DOHH2 (cell line): Measurements from ENCODE around the gene WDR7.

ENCODE experiments used
- H3F3A ChIP-seq: fragments of 200-600 bp; sonication (generic), shearing (Covaris generic); 2 replicates; pipeline ENCODE4 v1.6.0; 2016; ENCODE audit warnings: antibody characterized with exemption, mild to moderate bottlenecking; ENCODE audit not compliant: control insufficient read depth, insufficient read depth
- H3K27ac ChIP-seq: fragments of 200-600 bp; sonication (generic); 2 replicates; pipeline ENCODE4 v1.5.1; 2014; ENCODE audit warnings: low read depth, mild to moderate bottlenecking, low read length, moderate library complexity
- H3K27me3 ChIP-seq: fragments of 200-600 bp; sonication (generic); 2 replicates; pipeline ENCODE4 v1.6.1; 2014; ENCODE audit warnings: mild to moderate bottlenecking, low read length, mixed read lengths; ENCODE audit not compliant: control insufficient read depth
- H3K36me3 ChIP-seq: fragments of 200-600 bp; sonication (generic); 2 replicates; pipeline ENCODE4 v1.6.1; 2014; ENCODE audit warnings: mild to moderate bottlenecking, low read length, moderate library complexity, mixed read lengths; ENCODE audit not compliant: control insufficient read depth
- H3K4me1 ChIP-seq: fragments of 200-600 bp; sonication (generic); 2 replicates; pipeline ENCODE4 v1.6.1; 2014; ENCODE audit warnings: mild to moderate bottlenecking, low read length, mixed read lengths; ENCODE audit not compliant: control insufficient read depth
- H3K4me2 ChIP-seq: fragments of 200-600 bp; sonication (generic); 2 replicates; pipeline ENCODE4 v1.6.0; 2014; ENCODE audit warnings: mild to moderate bottlenecking, low read length, moderate library complexity
- H3K4me3 ChIP-seq: fragments of 200-600 bp; sonication (generic); 2 replicates; pipeline ENCODE4 v1.5.1; 2014; ENCODE audit warnings: mild to moderate bottlenecking, low read length, mixed read lengths
- H3K79me2 ChIP-seq: fragments of 200-600 bp; sonication (generic); 2 replicates; pipeline ENCODE4 v1.6.1; 2014; ENCODE audit warnings: mild to moderate bottlenecking, low read length, mixed read lengths; ENCODE audit not compliant: control insufficient read depth
- H3K9me2 ChIP-seq: fragments of 200-600 bp; sonication (generic); replicated peaks from 2 replicates; pipeline ENCODE4 v1.6.1; 2014; ENCODE audit warnings: mild to moderate bottlenecking, low read length, mixed read lengths; ENCODE audit not compliant: control insufficient read depth
- H3K9me3 ChIP-seq: fragments of 200-600 bp; sonication (generic); 2 replicates; pipeline ENCODE4 v1.6.1; 2014; ENCODE audit warnings: antibody characterized with exemption, low read length, mixed read lengths; ENCODE audit not compliant: control insufficient read depth, insufficient read depth
- H4K20me1 ChIP-seq: fragments of 200-600 bp; sonication (generic); 2 replicates; pipeline ENCODE4 v1.6.0; 2014; ENCODE audit warnings: low read depth, mild to moderate bottlenecking, antibody characterized with exemption, low read length, moderate library complexity; ENCODE audit not compliant: control insufficient read depth, insufficient read depth
- EZH2phosphoT487 ChIP-seq: fragments of 200-600 bp; sonication (generic); IDR thresholded peaks from 2 replicates; pipeline ENCODE4 v1.6.1; 2017; ENCODE audit warnings: borderline replicate concordance, mild to moderate bottlenecking, antibody characterized with exemption, low read length, moderate library complexity, mixed read lengths
- TF ChIP-seq, protein P1 (sequence below): fragments of 200-600 bp; sonication (generic); IDR thresholded peaks from one replicate; pipeline ENCODE4 v1.5.1; 2014; ENCODE audit warnings: antibody characterized with exemption, mild to moderate bottlenecking, low read depth, low read length; ENCODE audit not compliant: poor library complexity, severe bottlenecking

Gene WDR7

DNA sequence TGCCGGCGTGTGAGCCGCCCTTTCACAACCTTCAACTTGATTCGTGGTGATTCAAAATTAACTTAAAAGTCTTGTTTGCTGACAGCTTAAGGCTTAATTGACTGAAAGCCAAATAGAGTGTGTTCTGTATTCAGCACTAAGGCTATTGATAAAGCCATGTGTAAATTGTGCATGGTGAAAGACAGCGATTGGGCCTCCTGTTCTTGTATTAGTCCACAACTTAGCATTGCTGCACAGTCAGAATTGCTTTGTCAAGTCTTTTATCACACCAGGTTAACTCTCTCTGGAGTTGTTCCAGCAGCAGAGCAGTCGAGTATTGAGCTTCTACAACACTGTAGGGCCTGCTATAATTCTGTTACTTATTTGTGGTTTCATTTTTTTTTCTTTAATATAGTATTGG, 210.1 kb downstream of the WDR7 start:
- Histone ChIP-seq H3K4me3 (no peak overlapping the region), H3K4me2 (no peak overlapping the region), H3K9me3 (no peaks in the 10 kb centered on the region), H3K79me2 (no peaks in the 10 kb centered on the region), H3F3A (no peaks in the 10 kb centered on the region), H3K9me2 (no peaks in the 10 kb centered on the region), H3K27ac (no peak overlapping the region), H3K4me1 (no peaks in the 10 kb centered on the region), H3K36me3 (no peaks in the 10 kb centered on the region), H4K20me1 (no peaks in the 10 kb centered on the region), H3K27me3 (0 out of 2 replicates have a peak, but pooled peaks cover 2% of the 10 kb centered on the region)
- no peak for TF ChIP-seq EZH2phosphoT487
- TF ChIP-seq, protein P1, sequence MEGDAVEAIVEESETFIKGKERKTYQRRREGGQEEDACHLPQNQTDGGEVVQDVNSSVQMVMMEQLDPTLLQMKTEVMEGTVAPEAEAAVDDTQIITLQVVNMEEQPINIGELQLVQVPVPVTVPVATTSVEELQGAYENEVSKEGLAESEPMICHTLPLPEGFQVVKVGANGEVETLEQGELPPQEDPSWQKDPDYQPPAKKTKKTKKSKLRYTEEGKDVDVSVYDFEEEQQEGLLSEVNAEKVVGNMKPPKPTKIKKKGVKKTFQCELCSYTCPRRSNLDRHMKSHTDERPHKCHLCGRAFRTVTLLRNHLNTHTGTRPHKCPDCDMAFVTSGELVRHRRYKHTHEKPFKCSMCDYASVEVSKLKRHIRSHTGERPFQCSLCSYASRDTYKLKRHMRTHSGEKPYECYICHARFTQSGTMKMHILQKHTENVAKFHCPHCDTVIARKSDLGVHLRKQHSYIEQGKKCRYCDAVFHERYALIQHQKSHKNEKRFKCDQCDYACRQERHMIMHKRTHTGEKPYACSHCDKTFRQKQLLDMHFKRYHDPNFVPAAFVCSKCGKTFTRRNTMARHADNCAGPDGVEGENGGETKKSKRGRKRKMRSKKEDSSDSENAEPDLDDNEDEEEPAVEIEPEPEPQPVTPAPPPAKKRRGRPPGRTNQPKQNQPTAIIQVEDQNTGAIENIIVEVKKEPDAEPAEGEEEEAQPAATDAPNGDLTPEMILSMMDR, result no peak

- H3K27me3 ChIP-seq, result 0 out of 2 replicates have a peak, but pooled peaks cover 2% of the 10 kb centered on the region
- TF ChIP-seq EZH2phosphoT487, result no peak
- TF ChIP-seq, protein P1, result peak; percentile 88
- no peak overlapping the region for H3K27ac ChIP-seq
- no peaks in the 10 kb centered on the region for H3K9me3 ChIP-seq
- no peaks in the 10 kb centered on the region for H4K20me1 ChIP-seq
- H3K79me2 ChIP-seq, result no peaks in the 10 kb centered on the region
- H3K4me1 ChIP-seq, result peaks cover 4% of the 10 kb centered on the region; the same call in 1 of the 2 replicates
- no peak overlapping the region for H3K4me3 ChIP-seq
- H3F3A ChIP-seq, result no peaks in the 10 kb centered on the region
- H3K4me2 ChIP-seq, result no peak overlapping the region
- no peaks in the 10 kb centered on the region for H3K9me2 ChIP-seq
- no peaks in the 10 kb centered on the region for H3K36me3 ChIP-seq
Observed at GRCh38 chr18:56869189-56869777, 218.1 kb downstream of the WDR7 start.

DNA sequence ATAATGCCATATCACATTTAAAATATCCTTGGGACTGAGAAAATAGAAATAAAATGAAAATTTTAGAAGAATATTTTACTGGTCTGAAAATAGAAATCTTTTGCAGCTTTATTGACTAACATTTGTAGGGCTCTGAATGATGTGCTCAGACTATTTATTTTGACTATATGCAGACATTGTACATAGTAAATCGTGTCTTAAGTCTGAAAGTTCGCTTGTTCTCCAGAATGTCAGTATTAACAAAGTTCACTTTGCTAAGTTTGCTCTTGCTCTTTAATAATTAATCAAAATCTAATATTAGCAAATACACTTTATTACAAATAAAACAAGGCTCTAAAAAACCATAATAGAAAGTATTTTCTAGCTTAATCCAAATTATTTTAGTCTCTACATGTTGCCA, 219.8 kb downstream of the WDR7 start:
- Histone ChIP-seq H3K36me3 (no peaks in the 10 kb centered on the region), H3K27me3 (no peaks in the 10 kb centered on the region), H3K9me2 (no peaks in the 10 kb centered on the region), H3K27ac (no peak overlapping the region), H4K20me1 (no peaks in the 10 kb centered on the region), H3K4me2 (no peak overlapping the region), H3K4me3 (no peak overlapping the region), H3K9me3 (no peaks in the 10 kb centered on the region), H3K4me1 (peaks cover 4% of the 10 kb centered on the region; the same call in 1 of the 2 replicates), H3K79me2 (no peaks in the 10 kb centered on the region), H3F3A (no peaks in the 10 kb centered on the region)
- TF ChIP-seq, protein P1, result no peak
- no peak for TF ChIP-seq EZH2phosphoT487

- Histone ChIP-seq H3K27me3 (no peaks in the 10 kb centered on the region), H3K36me3 (no peaks in the 10 kb centered on the region), H3K4me2 (no peak overlapping the region), H3K9me2 (no peaks in the 10 kb centered on the region), H3K79me2 (no peaks in the 10 kb centered on the region), H3K4me1 (peaks cover 4% of the 10 kb centered on the region; the same call in 1 of the 2 replicates), H3K9me3 (no peaks in the 10 kb centered on the region), H4K20me1 (no peaks in the 10 kb centered on the region), H3K27ac (no peak overlapping the region), H3F3A (no peaks in the 10 kb centered on the region), H3K4me3 (no peak overlapping the region)
- TF ChIP-seq, protein P1, result no peak
- TF ChIP-seq EZH2phosphoT487, result no peak
Observed at GRCh38 chr18:56872140-56872539, 221.0 kb downstream of the WDR7 start.
